ENCODE results near the gene CLEC16A.
A peak's percentile ranks its signal among the peaks of the same experiment; 100 is the strongest.
"Not testable (repeated sequence)": the region's sequence is repeated elsewhere in the genome, so short reads cannot be mapped to it uniquely, and the experiment has no call there.

CLEC16A gene

DNA sequence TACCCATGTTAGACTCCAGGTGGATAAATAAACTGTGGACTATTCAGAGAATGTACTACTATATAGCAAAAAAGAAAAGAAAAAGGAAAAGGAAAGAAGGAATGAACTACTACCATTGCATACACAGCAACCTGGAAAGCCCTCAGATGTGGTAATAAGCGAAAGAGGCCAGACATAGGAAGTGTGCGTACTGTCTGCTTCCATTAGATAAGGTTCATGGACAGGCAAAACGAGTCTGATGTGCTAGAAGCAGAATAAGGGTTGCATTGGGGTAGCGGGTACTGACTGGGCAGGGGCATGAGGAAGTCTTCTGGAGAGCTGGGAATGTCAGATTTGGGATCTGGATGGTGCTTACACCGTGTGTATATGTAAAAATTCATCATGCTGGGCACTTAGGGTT is 21.8 kb downstream of the CLEC16A start:
- no peak for DNase-seq (ENCODE audit: low spot score)

DNA sequence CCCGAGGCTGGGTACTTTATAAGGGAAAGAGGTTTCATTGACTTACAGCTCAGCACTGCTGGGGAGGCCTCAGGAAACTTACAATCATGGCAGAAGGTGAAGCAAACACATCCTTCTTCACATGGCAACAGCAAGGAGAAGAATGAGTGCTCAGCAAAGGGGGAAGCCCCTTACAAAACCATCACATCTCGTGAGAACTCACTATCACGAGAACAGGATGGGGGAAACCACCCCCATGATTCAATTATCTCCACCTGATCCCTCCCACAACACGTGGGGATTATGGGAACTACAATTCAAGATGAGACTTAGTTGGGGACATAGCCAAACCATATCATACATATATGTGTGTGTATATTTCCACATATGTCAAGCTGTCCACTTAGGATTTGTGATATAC is 22.2 kb downstream of the CLEC16A start:
- not testable (repeated sequence) for DNase-seq (ENCODE audit: low spot score)

DNA sequence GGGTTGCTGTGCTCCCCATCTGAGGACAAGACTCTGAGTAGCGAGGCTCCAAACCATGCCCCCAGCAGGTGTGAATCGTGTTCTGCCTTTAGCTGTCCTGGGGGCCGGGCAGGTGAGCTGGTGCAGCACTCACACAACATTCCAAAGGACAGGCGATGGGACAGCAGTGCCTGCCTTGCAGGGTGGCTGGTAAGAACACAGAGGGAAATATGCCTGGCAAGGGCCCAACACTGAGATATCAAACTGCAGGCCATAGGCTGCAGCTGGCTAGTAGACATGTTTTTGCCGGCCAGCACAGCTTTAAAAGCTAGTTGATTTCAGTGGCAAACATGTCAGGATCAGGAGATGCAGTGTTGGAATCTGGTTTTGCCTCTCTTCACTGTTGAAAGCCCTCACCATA is 23.6 kb downstream of the CLEC16A start:
- DNase-seq (ENCODE audit: low spot score) = no peak

DNA sequence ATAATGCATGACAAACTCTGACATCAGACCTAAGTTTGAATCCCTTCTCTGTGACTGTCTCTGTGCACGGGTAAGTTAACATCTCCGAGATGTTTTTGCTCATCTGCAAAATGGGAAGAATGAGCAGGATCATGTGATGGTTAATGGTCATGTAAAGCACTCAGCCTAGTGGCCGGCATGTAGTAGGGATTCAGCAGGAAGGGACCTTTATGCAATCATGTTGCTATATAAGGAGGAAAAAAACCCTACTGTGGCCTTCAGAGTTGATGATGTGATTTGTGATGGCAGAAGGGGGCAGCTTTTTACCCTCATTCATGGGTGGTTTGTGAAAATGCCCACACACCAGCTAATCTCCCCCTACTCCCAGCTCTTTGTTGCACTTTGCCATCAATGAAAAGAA is 24.1 kb downstream of the CLEC16A start:
- no peak for DNase-seq (ENCODE audit: low spot score)

DNA sequence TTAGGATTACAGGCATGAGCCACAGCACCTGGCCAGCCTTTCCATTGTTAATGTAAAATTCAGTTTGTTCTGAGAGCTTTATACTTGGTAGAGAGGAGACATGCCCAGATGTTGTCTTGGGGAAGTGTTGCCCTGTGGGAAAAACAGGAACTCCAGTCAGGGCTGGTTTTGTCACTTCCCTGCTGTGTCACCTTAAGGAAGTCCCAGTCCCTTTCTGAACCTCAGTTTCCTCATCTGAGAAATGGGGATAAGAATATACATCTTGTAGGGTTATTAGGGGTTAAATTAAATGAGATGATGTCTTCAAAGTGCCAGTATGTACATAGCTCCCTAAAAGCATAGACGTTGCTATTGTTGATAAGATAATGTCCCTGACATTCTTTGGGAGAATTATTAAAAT is 25.3 kb downstream of the CLEC16A start:
- DNase-seq (ENCODE audit: low spot score) = no peak

DNA sequence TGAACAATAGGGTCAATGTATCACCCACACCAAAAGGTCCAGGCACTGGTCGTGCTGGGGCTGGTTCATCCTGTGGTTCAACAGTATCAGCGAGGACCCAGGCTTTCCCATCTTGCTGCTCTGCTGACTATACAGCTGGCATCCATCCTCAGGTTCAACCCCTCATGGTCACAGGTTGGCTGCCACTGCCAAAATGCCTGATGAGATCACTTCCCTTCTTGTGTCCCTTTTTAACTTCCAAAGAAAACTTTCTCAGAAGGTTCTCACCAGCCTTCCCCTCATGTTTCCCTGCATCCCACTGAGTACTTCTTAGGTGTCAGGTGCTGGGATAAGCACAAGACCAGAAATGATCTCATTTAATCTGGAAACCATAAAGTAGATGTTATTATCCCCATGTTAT is 25.7 kb downstream of the CLEC16A start:
- DNase-seq (ENCODE audit: low spot score) = no peak

DNA sequence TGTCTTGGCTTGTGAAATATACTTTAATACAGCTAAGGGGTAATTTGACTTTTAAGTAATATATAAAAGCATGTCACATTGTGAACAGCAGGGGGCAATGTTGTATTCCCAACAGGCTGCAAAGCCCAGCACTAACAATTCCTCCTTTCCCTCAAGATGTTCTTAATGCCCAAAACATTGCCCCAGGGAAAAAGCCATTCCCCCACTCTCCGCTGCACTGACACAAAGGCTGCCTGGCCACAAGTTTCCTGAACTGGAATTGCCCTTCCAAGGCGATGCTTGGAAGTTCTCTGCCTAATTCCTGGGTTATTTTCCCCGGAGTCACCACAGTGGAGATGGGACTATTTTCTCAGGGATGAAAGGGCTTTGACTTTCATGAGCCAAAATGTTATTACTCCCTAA is 27.2 kb downstream of the CLEC16A start:
- peak; percentile 87 for DNase-seq (ENCODE audit: low spot score)

DNA sequence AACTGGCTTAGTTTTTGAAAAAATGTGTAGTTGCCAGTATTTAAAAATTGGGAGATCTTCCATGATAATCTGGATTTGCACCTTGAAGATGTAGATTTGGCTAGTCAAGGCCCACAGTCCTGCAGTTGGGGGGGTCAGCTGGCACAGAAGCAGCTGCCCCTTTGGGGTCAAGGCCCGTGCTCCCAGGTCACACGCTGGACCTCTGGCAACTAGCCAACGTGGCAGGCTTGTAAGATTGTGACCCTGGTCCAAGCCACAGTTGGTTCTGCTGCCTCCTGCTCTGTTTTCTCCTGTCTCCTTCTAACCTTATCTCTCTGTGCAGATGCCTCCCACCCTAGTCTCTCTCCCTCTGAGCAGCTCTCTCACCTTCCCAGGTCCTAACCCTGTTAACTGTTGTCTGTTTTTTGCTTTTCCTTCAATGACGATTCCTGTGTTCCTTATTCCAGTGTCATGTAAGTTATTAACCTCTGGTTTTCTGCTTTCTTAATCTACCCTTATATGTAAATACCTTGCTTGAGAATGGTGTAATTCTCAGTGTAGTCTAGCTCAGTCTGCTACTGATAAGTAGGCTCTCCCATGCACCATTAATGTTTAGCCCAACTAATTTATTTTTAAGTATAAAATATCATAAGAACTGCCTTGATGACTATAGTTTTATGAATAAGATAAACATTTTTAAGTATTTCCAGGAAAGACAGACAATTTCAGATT is 27.9 kb downstream of the CLEC16A start:
- DNase-seq (ENCODE audit: low spot score) = no peak

DNA sequence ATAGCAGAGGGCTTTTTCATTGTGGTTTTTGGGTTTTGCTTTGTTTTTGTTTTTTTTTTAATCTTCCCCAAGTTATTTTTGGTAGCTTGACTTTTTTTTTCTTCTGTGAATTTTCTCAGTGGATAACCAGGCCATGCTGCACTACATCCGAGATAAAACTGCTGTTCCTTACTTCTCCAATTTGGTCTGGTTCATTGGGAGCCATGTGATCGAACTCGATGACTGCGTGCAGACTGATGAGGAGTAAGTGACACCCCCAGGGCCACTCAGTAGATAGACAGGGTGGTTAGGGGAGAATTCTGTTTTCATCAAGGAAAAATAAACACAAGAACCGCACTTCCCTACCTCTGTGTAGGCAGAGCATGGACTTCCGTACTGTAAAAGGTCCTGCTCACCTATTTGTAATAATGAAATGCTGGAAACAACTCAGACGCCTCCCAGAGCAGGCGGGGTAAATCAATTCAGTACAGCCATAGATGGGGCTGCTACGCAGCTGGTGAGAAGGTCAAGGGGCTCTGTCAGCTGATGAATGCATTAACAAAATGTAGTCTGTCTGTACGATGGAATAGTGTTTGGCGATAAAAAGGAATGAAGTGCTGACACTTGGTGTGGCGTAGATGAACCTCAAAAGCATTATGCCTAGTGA is 28.6 kb downstream of the CLEC16A start:
- DNase-seq (ENCODE audit: low spot score) = no peak

DNA sequence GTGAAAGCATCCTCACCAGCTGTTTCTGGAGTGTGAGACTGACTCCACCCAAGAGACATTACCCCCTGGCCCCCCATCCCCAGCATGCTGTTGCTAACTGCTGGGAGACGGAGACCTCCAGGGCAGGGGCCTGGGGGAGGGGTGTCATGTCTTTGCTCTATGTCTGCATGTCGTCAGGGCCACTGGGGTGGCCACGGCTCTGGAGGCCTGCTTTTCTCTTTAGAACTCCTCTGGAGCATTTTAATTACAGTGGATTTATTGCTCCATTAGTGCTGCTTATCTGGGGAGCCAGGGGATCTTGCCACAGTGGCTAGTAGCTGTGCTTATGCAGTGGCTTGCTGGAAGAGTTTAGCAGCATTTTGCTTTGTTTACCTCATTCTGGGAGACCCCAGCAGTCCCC is 32.3 kb downstream of the CLEC16A start:
- DNase-seq (ENCODE audit: low spot score) = no peak

DNA sequence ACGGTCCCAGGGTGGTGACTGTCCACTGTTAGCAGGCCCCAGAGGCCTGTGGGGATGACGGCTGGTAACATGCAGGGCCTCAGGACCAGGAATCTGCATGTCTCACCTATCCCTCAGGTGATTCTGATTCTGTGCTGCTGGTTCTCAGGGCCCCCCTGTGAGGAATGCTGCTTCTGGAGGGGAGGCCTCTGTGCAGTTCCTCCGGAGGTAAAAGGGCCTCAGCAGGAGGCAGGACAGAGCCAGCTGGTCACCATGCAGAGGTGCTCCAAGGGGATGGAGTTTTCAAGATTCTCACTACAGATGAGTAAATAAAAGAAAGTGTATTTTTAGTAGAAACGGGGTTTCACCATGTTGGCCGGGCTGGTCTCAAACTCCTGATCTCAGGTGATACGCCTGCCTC is 33.8 kb downstream of the CLEC16A start:
- DNase-seq (ENCODE audit: low spot score) = no peak

DNA sequence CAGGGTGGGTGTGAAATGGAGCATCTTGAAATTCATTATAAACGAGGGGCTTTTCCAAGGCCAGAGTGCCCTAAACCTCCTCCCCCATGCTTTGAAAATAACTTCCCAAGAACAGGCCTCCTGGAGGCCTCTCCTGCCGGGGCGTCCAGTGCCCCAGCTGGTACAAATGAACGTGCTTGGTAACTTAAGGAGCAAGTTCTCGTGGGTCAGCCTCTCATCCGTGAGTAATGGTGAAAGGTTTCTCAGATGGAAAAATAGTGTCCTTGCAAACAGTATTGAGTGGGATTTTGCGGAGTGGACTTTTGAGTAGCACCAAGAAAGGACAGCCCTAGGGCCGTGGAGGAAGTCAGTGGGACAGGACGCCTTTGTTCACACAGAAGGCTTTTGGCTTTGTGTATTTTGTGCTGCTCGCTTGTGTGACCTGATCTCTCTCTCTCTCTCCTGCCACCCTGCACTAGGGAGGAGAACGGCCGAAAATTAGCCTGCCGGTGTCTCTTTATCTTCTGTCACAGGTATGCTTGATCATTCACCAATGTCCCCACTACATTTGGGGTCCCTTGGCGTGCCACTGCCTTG is 34.6 kb downstream of the CLEC16A start:
- DNase-seq (ENCODE audit: low spot score) = no peak

DNA sequence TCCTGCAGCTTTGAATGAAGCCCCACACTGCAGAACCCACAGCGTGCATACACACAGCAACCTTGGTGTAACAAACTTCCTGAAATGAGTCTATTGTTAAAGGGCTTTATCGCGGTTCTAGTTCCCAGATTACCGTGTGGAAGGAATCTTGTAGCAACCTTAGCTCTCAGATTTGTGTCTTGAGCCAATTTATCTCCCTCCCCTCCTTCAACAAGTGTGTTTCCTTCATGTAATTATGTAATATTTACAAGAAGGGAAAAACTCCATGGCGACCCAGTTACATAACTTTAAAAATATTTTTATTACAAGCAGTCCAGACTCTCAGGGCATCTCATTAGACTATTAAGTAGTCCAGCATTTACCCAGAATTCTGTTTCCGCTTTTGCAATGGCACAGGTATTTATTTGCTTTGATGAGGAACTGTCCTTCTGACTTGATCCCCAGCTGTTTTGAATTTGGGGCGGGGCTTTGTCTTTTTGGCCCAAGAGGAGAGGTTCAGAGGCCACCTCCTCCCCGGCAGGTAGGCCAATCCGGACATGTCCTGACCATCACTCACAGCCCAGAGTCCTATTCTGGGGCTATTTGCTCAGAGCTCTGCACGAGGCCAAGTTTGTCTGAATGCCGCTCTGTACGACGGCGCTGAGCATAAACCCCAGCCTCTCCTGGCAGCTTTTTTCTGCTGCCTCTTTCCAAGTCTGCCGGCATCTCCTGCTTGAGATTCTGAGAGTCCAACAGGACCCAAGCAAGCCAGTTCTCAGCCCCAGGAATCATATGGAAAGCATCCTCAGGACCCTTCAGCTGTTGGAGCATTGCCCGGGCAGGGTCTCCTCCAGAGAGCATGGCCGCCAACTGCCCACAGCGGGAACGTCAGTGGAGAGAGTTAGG is 35.6 kb downstream of the CLEC16A start:
- peak; percentile 39 for DNase-seq (ENCODE audit: low spot score)

DNA sequence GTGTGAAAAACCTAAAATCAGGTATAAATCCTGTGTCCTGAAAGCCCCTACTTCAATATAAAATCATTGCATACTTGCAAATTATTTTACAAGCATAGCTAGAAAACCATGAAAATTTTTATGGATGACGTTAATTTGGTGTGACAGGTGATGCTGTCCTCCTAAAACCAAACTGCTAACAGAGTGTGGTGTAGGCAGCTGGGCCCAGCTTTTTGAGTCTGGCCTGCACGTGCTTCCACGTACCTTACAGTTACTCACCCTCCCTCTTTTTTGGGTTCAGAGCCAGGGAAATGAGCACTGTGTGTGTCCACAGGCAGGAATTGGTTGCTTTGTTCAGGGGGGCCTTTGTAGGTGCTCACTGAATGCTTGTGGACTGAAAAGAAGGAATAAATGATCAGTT is 36.4 kb downstream of the CLEC16A start:
- DNase-seq (ENCODE audit: low spot score) = no peak

DNA sequence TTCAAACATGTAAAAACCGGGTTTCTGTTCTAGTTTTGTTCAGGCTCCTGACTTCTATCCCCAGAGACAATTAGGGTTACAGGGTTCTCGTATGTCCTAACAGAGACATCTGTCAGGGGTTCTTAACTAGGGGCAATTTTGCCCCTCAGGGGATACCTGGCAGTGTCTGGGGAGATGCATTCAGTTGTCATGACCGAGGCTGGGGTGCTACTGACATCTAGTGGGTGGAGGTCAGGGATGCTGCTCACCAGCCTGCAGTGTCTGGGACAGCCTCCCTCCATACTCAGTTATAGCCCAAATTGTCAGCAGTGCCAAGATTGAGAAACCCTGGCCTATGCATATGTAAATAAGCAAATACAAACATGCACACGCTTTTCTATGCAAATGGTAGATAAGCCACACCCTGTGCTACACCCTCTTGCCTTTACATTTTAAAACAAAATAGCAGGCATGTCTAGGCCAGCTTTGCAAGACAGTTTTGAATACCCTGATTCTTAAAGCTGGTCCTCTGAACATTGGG is 37.4 kb downstream of the CLEC16A start:
- DNase-seq (ENCODE audit: low spot score) = no peak

DNA sequence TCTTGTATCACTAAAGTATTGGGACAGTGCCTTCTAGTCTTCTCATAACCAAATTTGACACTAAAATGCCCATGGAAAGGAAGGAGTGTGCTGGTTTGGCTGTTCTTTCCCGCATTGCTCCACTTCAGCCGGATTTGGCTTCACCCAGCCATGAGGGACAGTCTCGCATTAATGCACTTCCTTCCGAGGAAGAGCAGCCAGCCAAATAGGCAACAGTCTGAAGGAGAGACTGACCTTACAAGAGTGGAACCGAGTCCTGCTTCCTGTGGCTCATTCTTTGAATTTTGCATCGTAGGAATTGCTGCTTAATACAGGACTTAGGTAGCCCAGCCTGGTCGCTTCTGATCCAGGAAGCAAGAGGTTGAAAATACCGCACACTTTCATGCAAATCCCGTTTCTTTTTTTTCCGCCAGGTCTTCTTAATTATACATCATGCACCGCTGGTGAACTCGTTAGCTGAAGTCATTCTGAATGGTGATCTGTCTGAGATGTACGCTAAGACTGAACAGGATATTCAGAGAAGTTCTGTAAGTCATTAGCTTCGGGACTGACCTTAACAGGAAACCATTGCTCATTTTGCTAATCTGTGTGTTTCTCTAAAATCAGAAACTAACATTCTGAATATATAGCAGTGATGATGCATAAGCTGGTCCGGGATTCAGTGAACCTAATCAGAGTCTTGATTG is 38.2 kb downstream of the CLEC16A start:
- no peak for DNase-seq (ENCODE audit: low spot score)

DNA sequence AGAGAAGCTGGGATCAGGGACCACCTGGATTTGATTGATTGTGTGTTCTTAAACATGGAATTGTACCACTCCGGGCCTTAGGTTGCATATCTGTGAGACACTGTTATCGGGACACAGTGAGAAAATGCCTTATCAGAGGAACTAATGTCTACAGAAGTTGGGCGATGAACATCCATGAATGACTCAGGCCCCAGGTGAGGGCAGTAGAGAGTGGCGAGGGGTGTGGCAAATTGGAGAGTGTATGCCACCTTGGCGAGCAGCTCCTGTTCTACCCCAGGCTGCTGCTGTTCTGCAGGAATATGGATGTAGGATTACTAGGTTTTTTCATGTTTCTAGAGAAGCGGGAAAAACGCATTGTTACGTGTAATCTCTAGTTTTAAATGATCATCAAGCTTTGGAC is 38.8 kb downstream of the CLEC16A start:
- no peak for DNase-seq (ENCODE audit: low spot score)

DNA sequence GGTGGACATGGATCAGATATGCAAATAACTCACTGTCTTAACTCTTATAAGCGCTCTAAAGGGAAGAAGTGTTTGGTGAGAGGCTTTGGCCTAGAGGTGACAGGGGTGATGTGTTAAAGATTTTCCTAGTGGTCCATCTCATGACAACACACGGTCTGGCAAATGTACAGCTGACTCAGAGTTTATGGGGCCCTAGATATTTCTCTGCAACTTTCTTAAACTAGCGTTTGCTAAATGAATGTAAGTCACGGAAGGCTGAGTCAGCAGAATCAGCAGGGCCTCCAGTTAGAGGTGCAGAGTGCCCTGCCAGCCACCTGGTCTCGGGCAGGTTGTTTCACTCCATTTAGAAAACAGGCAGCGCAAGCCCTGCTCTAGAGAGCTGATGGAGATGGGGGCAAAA is 40.1 kb downstream of the CLEC16A start:
- no peak for DNase-seq (ENCODE audit: low spot score)

DNA sequence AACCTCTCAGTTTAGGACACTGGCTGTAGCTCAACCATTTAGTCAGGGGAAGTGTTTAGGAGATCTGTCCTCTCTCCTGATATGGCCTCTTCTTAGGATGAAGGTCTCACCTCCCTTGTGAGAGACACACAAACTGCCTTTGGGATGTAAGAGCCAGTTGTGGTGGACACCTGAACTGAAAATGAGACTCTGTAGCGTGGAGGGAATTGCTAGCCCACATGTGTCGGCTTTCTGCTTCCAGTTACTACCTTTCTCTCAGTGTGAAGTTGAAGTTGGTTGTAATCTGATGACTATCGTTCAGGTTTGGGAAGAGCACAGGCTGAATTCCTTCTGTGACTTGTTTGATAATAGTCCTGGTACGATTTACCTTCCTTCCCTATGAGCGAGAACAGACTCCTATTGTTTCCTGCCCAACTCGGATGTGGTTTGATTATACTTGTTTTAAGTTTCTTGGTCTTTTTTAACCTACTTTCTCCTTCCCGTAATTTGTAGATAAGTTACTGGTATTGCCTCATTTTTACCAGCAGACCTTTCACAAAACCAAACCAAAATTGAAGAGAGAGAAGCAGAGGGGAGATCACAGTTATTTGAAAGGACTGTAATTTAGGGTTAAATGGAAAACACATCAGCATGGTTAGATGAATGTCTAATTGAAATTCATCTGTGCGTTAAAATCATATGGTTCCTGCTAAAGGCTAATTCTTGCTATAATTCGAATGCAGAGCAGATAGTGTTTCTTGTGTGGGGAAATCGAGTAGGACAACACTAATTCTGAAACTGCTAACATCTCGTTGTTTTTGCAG is 43.2 kb downstream of the CLEC16A start:
- DNase-seq (ENCODE audit: low spot score) = no peak

DNA sequence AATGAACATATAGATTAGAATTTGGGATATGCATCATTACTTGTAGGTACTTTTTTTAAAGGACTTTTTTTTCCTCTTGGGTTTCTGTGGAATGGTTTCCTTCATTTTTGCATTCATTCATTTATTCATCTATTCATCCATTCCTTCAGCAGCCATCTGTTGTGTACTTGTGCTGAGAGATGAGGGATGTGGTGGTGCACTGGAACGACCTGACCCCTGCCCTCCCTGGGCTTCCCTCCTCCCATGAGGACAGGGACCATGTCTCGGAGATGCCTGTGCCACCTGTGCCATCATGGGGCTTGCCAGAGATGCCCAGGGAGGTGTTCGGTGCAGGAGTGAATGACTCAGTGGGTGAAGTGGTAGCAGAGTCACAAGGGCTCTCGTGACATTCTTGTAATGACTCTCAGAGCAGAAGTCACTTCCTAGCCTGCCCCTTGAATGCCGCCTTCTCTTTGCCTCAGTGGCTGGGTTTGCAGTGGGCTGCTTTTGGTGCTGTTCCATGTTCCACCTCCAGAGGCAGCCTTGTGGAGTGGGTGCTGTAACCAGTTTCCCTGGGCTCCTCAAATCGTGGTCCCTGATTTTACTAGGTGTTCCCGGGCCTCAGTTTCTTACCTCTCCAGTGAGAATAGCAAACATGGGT is 43.9 kb downstream of the CLEC16A start:
- DNase-seq (ENCODE audit: low spot score) = no peak

DNA sequence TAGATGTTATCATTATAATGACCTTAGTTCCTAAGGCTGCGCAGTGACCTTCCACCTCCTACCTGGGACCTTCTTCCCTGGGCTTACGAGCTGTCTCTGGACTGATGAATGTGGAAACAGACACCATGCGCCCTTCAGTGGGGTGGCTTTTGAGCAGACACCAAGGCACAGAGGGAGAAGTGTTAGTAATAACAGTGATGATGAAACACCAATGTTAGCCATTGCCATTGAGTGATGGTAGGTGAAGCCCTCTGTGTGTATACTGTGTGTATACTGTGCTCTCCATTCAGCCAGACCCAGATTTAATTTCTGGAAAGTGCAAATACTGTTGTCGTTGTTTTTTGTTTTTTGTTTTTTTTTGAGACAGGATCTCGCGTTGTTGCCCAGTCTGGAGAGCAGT is 44.5 kb downstream of the CLEC16A start:
- no peak for DNase-seq (ENCODE audit: low spot score)
